Esophagus squamous epithelium (tissue), 4 donors: ENCODE measurements around the gene LGR4.

Experiments used
- CTCF ChIP-seq, 6 experiments: fragments of 450-650 bp in 4 of 6; fragments of 200-600 bp in 2 of 6; sonication (generic) in 2 of 6; IDR thresholded peaks; one replicate each; pipeline ENCODE4 v1.5.1; 2016 to 2019; ENCODE audit warnings: antibody characterized with exemption in 6 of 6, mild to moderate bottlenecking in 4 of 6, moderate library complexity in 4 of 6
- POLR2A ChIP-seq, 4 donors: fragments of 450-650 bp; IDR thresholded peaks; one replicate each; pipeline ENCODE4 v1.6.1; 2017; ENCODE audit warnings: antibody characterized with exemption in 4 of 4, mild to moderate bottlenecking in 4 of 4, moderate library complexity in 3 of 4

GRCh38 chr11:27470826-27471588, 1.6 kb downstream of the LGR4 start:
- TF ChIP-seq POLR2A (IDR thresholded peaks at IDR 0.05), result no peak
- no peak for TF ChIP-seq CTCF (IDR thresholded peaks at IDR 0.05)
